Measurements from ENCODE around the gene LCN2.

LCN2 gene

DNA sequence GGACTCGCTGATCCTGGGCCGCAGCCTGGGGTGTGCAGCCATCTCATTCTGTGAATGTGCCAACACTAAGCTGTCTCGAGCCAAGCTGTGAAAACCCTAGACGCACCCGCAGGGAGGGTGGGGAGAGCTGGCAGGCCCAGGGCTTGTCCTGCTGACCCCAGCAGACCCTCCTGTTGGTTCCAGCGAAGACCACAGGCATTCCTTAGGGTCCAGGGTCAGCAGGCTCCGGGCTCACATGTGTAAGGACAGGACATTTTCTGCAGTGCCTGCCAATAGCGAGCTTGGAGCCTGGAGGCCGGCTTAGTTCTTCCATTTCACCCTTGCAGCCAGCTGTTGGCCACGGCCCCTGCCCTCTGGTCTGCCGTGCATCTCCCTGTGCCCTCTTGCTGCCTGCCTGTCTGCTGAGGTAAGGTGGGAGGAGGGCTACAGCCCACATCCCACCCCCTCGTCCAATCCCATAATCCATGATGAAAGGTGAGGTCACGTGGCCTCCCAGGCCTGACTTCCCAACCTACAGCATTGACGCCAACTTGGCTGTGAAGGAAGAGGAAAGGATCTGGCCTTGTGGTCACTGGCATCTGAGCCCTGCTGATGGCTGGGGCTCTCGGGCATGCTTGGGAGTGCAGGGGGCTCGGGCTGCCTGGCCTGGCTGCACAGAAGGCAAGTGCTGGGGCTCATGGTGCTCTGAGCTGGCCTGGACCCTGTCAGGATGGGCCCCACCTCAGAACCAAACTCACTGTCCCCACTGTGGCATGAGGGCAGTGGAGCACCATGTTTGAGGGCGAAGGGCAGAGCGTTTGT is 41.6 kb upstream of the LCN2 start:
- TF ChIP-seq GATA3 (IDR thresholded peaks at IDR 0.05; ENCODE audit: low read depth, low read length): no peak
- TF ChIP-seq GATA2 (IDR thresholded peaks at IDR 0.05; ENCODE audit: low read depth, low read length): no peak

- TF ChIP-seq GATA3 (IDR thresholded peaks at IDR 0.05; ENCODE audit: low read depth, low read length): no peak
- no peak for TF ChIP-seq GATA2 (IDR thresholded peaks at IDR 0.05; ENCODE audit: low read depth, low read length)
These were observed 40.8 kb upstream of the LCN2 start for GRCh38 chr9:128108269-128109049.

GRCh38 chr9:128109050-128109709 is 40.1 kb upstream of the LCN2 start:
- TF ChIP-seq GATA2 (IDR thresholded peaks at IDR 0.05; ENCODE audit: low read depth, low read length): no peak
- no peak for TF ChIP-seq GATA3 (IDR thresholded peaks at IDR 0.05; ENCODE audit: low read depth, low read length)

- TF ChIP-seq GATA3 (IDR thresholded peaks at IDR 0.05; ENCODE audit: low read depth, low read length) (no peak), GATA2 (IDR thresholded peaks at IDR 0.05; ENCODE audit: low read depth, low read length) (no peak)
These were observed 35.5 kb upstream of the LCN2 start for GRCh38 chr9:128113526-128114325.

- TF ChIP-seq GATA3 (IDR thresholded peaks at IDR 0.05; ENCODE audit: low read depth, low read length) (no peak), GATA2 (IDR thresholded peaks at IDR 0.05; ENCODE audit: low read depth, low read length) (no peak)
These were observed 34.7 kb upstream of the LCN2 start for GRCh38 chr9:128114326-128115186.

DNA sequence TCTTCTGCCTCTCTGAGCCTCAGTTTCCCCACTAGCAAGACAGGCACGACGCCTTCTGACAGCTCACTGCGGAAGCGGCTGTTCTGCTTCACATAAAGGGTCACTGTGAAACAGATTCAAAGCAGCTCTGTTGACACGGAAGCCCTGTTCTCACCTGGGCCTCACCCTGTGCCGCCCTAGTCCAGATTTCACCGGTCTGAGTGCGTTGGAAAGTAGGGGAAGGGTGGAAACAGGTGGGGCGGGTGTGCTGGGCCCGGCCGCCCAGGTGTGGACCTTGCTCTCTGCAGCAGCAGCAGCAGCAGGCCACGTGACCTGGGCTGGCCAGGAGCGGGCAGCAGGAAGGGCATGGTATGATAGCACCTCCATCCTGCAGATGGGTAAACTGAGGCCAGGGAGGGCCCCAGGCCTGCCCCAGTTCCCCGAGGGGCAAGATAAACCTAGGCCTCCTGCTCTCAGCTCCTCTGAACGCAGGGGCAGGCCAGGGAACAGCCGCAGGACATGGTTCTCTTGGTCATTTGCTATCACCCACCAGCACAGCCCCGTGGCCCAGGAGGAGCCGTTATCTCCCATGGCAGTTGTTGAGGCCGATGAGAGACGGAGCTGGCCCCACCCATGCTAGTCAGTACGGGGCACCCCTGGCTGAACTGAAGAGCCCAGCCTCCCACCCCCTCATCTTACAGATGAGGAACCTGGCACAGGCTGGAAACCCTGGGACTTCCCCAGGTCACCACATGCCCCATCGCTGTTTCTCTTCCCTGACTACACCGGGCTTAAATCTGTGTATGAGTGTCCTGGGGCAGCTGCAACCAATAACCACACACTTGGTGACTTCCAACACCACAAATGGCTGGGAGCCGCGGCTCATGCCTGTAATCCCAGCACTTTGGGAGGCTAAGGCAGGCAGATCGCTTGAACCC is 33.8 kb upstream of the LCN2 start:
- TF ChIP-seq GATA3 (IDR thresholded peaks at IDR 0.05; ENCODE audit: low read depth, low read length) (no peak), GATA2 (IDR thresholded peaks at IDR 0.05; ENCODE audit: low read depth, low read length) (no peak)

DNA sequence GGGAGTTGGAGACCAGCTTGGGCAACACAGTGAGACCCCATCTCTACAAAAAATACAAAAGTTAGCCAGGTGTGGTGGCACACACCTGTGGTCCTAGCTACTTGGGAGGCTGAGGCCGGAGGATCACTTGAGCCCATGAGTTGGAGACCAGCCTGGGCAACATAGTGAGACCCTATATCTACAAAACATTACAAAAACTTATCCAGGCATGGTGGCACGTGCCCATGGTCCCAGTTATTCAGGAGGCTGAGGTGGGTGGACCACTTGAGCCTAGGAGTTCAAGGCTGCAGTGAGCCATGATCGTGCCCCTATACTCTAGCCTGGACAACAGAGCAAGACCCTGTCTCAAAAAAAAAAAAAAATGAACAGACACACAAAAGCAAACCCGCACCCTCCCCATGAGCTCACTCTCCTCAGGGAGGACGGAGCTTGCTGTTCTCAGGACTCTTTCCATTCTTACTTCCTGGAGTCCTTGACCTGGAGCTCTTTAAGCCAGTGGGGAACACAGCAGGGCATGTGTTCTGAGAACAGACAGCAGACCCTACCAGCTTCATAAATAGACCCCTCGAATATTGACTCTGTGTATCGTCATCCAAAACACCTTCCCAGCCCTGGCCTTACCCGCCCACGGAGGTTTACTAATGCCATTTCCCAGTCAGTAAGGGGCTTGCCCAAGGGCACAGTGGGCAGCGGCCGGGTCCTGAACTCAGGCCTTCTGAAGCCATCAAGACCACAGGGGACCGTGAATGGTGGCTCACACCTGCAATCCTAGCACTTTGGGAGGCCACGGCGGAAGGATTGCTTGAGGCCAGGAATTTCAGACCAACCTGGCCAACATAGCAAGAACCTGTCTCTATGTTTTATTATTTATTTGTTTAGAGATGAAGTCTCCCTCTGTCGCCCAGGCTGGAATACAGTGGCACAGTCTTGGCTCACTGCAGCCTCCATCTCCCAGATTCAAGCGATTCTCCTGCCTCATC is 32.9 kb upstream of the LCN2 start:
- TF ChIP-seq GATA2 (IDR thresholded peaks at IDR 0.05; ENCODE audit: low read depth, low read length) (no peak), GATA3 (IDR thresholded peaks at IDR 0.05; ENCODE audit: low read depth, low read length) (no peak)

- TF ChIP-seq GATA3 (IDR thresholded peaks at IDR 0.05; ENCODE audit: low read depth, low read length) (no peak), GATA2 (IDR thresholded peaks at IDR 0.05; ENCODE audit: low read depth, low read length) (no peak)
These were observed 31.4 kb upstream of the LCN2 start for GRCh38 chr9:128117613-128118471.

GRCh38 chr9:128118472-128118857 is 30.8 kb upstream of the LCN2 start:
- TF ChIP-seq GATA3 (IDR thresholded peaks at IDR 0.05; ENCODE audit: low read depth, low read length): no peak
- no peak for TF ChIP-seq GATA2 (IDR thresholded peaks at IDR 0.05; ENCODE audit: low read depth, low read length)

All from SH-SY5Y (cell line).